ENCODE measurements around the gene IRX1.

IRX1 gene

GRCh38 chr5:3601911-3602782, 6.5 kb downstream of the IRX1 start:
- no peak overlapping the region for H3K4me3 ChIP-seq (ENCODE audit: low read length)
- no peak for TF ChIP-seq CTCF (IDR thresholded peaks at IDR 0.05; ENCODE audit: insufficient read depth, low read depth, low read length, missing control alignments)
- no peak for DNase-seq (ENCODE audit: low read depth)

- no peak for TF ChIP-seq CTCF (IDR thresholded peaks at IDR 0.05; ENCODE audit: insufficient read depth, low read depth, low read length, missing control alignments)
- no peak overlapping the region for H3K4me3 ChIP-seq (ENCODE audit: low read length)
- DNase-seq (ENCODE audit: low read depth): no peak
Observed at GRCh38 chr5:3602785-3603502, 7.3 kb downstream of the IRX1 start.

GRCh38 chr5:3604501-3604900, 8.9 kb downstream of the IRX1 start:
- H3K4me3 ChIP-seq (ENCODE audit: low read length): no peak overlapping the region
- peak; percentile 51 for DNase-seq (ENCODE audit: low read depth)
- TF ChIP-seq CTCF (IDR thresholded peaks at IDR 0.05; ENCODE audit: insufficient read depth, low read depth, low read length, missing control alignments): no peak

- no peak for TF ChIP-seq CTCF (IDR thresholded peaks at IDR 0.05; ENCODE audit: insufficient read depth, low read depth, low read length, missing control alignments)
- DNase-seq (ENCODE audit: low read depth): no peak
- no peak overlapping the region for H3K4me3 ChIP-seq (ENCODE audit: low read length)
Observed at GRCh38 chr5:3605298-3606010, 9.8 kb downstream of the IRX1 start.

- DNase-seq (ENCODE audit: low read depth): no peak
- no peak overlapping the region for H3K4me3 ChIP-seq (ENCODE audit: low read length)
- TF ChIP-seq CTCF (IDR thresholded peaks at IDR 0.05; ENCODE audit: insufficient read depth, low read depth, low read length, missing control alignments): no peak
Observed at GRCh38 chr5:3606121-3606831, 10.6 kb downstream of the IRX1 start.

- no peak for TF ChIP-seq CTCF (IDR thresholded peaks at IDR 0.05; ENCODE audit: insufficient read depth, low read depth, low read length, missing control alignments)
- H3K4me3 ChIP-seq (ENCODE audit: low read length): no peak overlapping the region
- no peak for DNase-seq (ENCODE audit: low read depth)
Observed at GRCh38 chr5:3607541-3608181, 12.0 kb downstream of the IRX1 start.

All from epithelial cell of esophagus (primary cell).